Fibroblast of pulmonary artery (primary cell): ENCODE measurements around the gene CCDC197.

Source experiments
- DNase-seq: peaks from one replicate; pipeline ENCODE4 v3.0.0-alpha.2; 2010; ENCODE audit warnings: low read depth
- H3K4me3 ChIP-seq: replicated peaks from 2 replicates; pipeline ENCODE4 v1.5.1; 2011; ENCODE audit warnings: low read depth, mild to moderate bottlenecking, control low read depth, low read length, moderate library complexity
- TF ChIP-seq, protein P1 (sequence below): IDR thresholded peaks from 2 replicates; pipeline ENCODE4 v1.5.1; 2011; ENCODE audit warnings: mild to moderate bottlenecking, control low read depth, low read length, inconsistent platforms; ENCODE audit errors: missing control alignments

CCDC197 gene

DNA sequence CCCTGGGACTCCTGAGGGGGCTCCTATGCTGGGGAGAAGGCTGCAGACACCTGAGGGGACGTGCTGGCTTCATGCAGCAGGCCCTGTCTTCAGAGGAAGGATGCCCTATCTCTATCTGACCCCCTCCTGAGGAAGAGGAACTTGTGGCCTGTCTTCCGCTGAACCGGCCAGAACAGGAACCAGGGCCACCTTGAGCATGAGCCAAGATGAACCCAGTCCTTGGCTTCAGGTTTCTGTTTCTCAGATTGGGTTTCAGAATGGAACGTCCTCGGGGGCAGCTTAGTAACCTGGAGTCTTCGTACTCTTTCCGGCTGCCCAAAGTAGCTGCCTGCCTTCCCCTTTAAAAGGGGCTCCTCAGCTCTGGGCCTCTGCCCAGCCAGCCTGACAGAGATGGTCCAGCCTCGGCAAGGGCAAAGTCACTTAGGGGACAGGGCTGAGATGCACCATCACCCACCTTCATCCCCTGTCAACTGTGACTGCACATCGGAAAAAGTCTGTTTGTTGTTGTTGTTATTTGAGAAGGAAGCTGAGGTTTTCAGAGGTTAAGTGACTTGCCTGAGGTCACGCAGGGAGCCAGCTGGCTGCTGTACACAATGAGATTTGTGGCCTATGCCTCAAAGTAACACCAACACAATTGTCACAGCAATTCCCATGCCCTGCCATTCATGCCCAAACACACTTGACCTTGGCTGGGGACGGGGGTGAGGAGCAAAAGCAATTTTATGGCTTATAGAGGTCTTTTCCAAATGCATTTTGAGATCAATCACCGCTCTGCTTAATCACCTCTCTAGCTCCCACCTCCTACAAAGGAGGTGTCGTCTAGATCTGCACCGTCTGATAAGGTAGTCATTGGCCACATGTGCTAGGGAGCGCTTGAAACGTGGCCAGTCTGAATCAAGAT lies 34.1 kb upstream of the CCDC197 start:
- H3K4me3 ChIP-seq, result no peak overlapping the region
- no peak for DNase-seq
- TF ChIP-seq, protein P1, sequence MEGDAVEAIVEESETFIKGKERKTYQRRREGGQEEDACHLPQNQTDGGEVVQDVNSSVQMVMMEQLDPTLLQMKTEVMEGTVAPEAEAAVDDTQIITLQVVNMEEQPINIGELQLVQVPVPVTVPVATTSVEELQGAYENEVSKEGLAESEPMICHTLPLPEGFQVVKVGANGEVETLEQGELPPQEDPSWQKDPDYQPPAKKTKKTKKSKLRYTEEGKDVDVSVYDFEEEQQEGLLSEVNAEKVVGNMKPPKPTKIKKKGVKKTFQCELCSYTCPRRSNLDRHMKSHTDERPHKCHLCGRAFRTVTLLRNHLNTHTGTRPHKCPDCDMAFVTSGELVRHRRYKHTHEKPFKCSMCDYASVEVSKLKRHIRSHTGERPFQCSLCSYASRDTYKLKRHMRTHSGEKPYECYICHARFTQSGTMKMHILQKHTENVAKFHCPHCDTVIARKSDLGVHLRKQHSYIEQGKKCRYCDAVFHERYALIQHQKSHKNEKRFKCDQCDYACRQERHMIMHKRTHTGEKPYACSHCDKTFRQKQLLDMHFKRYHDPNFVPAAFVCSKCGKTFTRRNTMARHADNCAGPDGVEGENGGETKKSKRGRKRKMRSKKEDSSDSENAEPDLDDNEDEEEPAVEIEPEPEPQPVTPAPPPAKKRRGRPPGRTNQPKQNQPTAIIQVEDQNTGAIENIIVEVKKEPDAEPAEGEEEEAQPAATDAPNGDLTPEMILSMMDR, result no peak

DNA sequence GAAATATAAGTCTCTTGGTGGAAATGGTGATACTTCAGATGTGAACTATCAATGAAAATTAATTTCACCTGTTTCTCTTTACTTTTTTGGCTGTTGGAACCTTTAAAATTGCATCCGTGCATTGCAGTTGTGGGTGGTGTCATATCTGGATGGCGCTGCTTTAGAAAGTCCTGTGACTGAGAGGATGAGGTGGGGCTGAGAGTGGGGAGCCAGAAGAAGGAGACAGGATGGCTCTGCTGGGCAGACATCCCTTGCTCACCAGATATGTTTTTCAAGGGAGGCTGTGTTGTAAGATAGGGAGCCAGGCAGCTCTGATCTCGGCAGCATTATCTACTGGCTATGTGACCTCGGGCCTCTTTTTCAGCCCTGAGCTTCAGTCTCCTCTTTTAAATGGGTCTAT lies 33.4 kb upstream of the CCDC197 start:
- no peak for DNase-seq
- H3K4me3 ChIP-seq, result no peak overlapping the region
- TF ChIP-seq, protein P1, result no peak

DNA sequence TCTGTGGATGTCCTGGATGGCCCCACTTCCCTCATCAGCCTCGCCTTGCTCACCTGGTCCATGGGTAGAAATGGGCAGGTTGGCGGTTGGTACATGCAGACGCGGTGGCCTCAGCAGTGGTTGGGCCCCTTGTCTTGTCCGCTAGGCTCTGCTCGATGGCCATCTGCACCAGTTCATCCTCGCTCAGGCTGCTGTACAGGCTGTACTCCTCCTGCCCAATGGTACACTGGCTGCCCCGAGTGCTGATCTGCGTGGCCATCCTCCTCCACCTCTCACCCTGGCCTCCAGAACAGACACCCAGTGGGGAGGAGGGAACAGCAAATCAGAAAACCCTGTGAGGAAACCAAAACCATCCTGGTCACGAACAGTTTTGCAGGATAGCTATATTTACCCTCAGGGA lies 32.8 kb upstream of the CCDC197 start:
- TF ChIP-seq, protein P1, result no peak
- no peak for DNase-seq
- H3K4me3 ChIP-seq, result no peak overlapping the region

DNA sequence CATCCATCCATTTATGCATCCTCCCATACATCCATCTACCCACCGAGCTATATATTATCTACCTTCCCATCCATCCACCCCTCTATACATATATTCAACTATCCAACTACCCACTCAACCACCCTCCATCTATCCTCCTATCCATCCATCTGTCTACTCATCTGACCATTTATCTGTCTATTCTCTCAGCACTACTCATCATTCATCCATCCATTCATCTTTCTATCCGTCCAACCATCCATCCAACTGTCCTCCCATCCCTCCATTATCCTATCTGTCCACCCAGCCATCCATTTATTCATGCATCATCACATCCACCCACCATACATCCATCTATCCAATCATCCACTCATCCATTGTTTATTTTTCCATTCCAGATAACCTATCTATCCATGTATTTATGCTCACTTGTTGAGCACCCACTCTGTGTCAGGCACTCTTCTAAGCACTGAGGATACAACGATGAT lies 32.2 kb upstream of the CCDC197 start:
- TF ChIP-seq, protein P1, result no peak
- no peak for DNase-seq

DNA sequence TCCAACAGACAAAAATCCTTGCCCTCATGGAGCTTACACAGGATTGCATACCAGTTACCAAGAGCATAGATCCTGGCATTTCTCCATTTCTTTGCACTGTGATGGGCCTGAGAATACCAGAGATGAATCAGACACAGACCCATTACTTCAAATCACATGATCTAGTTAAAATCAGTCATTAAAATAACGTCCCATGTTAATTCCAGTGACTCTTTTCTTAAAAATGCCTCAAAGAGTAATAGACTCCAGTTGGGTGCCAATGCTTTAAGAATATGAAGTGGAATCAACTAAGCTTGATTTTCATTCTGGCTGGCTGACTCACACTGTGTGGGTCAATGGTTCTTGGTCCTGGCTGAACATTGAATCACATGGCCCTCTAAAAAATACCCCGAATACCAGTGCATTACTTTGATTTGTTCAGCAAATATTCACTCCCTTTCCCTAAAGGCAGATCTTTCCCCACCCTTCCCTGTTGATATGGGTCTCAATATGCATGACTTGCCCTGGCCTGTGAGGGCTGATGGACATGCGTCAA lies 31.7 kb upstream of the CCDC197 start:
- DNase-seq, result peak; percentile 73
- TF ChIP-seq, protein P1, result no peak
- H3K4me3 ChIP-seq, result no peak overlapping the region

More for the DNA sequence above, 32.2 kb upstream of the CCDC197 start:
- no peak overlapping the region for H3K4me3 ChIP-seq

DNA sequence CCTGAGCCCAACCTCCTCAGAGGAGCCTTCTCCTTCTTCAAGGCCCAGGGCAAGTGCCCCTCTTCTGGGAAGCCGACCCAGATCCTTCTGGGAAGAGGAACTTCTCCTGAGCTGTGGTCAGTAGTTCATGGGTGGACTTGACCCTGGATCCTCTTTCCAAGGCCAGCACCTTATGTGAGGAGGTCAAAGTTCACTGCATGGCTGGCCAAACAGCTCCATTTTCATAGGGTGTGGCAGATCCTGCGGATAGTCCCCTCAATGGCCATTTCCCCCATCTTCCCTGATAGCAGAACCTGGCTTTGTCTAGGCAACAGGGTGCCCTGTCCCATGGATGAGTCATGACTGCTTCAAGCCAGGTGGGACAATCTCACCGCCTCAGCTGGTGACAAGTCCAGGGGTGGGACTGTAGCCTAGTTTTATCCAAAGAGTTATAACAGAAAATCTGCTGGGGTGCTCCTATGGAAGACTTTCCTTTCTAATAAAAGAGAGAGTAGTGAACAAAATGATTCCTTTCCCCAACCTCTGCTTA lies 31.1 kb upstream of the CCDC197 start:
- DNase-seq, result no peak
- no peak overlapping the region for H3K4me3 ChIP-seq
- TF ChIP-seq, protein P1, result no peak
